ENCODE results near the gene MRPL38.
A peak's percentile ranks its signal among the peaks of the same experiment; 100 is the strongest.

The MRPL38 gene

GRCh38 chr17:75898791-75899190 is 5.9 kb downstream of the MRPL38 start:
- Histone ChIP-seq H3K4me3 (ENCODE audit: severe bottlenecking) (no peak overlapping the region), H3K4me1 (ENCODE audit: insufficient read depth, poor library complexity, severe bottlenecking) (peaks cover 11% of the 10 kb centered on the region), H3K27ac (ENCODE audit: poor library complexity, severe bottlenecking) (no peak overlapping the region), H3K9me3 (ENCODE audit: severe bottlenecking) (no peaks in the 10 kb centered on the region), H3K27me3 (ENCODE audit: insufficient read depth, poor library complexity, severe bottlenecking) (no peaks in the 10 kb centered on the region), H3K36me3 (ENCODE audit: low read depth) (peaks cover 54% of the 10 kb centered on the region)
- no peak for TF ChIP-seq CTCF (IDR thresholded peaks at IDR 0.05; ENCODE audit: poor library complexity, severe bottlenecking)
- ATAC-seq (ENCODE audit: low read depth) = no peak
- no peak for DNase-seq (ENCODE audit: low spot score)

GRCh38 chr17:75898065-75898464 is 6.6 kb downstream of the MRPL38 start:
- H3K4me1 ChIP-seq (ENCODE audit: insufficient read depth, poor library complexity, severe bottlenecking) = peaks cover 9% of the 10 kb centered on the region
- no peak for TF ChIP-seq CTCF (IDR thresholded peaks at IDR 0.05; ENCODE audit: poor library complexity, severe bottlenecking)
- no peak overlapping the region for H3K4me3 ChIP-seq (ENCODE audit: severe bottlenecking)
- no peak for ATAC-seq (ENCODE audit: low read depth)
- H3K27me3 ChIP-seq (ENCODE audit: insufficient read depth, poor library complexity, severe bottlenecking) = no peaks in the 10 kb centered on the region
- no peak for DNase-seq (ENCODE audit: low spot score)
- H3K27ac ChIP-seq (ENCODE audit: poor library complexity, severe bottlenecking) = no peak overlapping the region
- no peaks in the 10 kb centered on the region for H3K9me3 ChIP-seq (ENCODE audit: severe bottlenecking)
- peaks cover 49% of the 10 kb centered on the region for H3K36me3 ChIP-seq (ENCODE audit: low read depth)

GRCh38 chr17:75897160-75898019 is 7.3 kb downstream of the MRPL38 start:
- peak; percentile 66 for DNase-seq (ENCODE audit: low spot score)
- ATAC-seq (ENCODE audit: low read depth) = no peak
- peak overlapping the region; percentile 81 for H3K4me3 ChIP-seq (ENCODE audit: severe bottlenecking)
- TF ChIP-seq CTCF (IDR thresholded peaks at IDR 0.05; ENCODE audit: poor library complexity, severe bottlenecking) = no peak
- H3K4me1 ChIP-seq (ENCODE audit: insufficient read depth, poor library complexity, severe bottlenecking) = peaks cover 9% of the 10 kb centered on the region
- H3K27me3 ChIP-seq (ENCODE audit: insufficient read depth, poor library complexity, severe bottlenecking) = no peaks in the 10 kb centered on the region
- H3K36me3 ChIP-seq (ENCODE audit: low read depth) = peaks cover 43% of the 10 kb centered on the region
- peak overlapping the region; percentile 76 for H3K27ac ChIP-seq (ENCODE audit: poor library complexity, severe bottlenecking)
- no peaks in the 10 kb centered on the region for H3K9me3 ChIP-seq (ENCODE audit: severe bottlenecking)

GRCh38 chr17:75896415-75897159 is 8.1 kb downstream of the MRPL38 start, which contains the start of gene TRIM65:
Gene TRIM65, minus strand, starts transcription at chr17:75896951. Its CDS starts 14 bp downstream, at chr17:75896937.
- Histone ChIP-seq H3K27me3 (ENCODE audit: insufficient read depth, poor library complexity, severe bottlenecking) (no peaks in the 10 kb centered on the region), H3K9me3 (ENCODE audit: severe bottlenecking) (no peaks in the 10 kb centered on the region), H3K4me1 (ENCODE audit: insufficient read depth, poor library complexity, severe bottlenecking) (peaks cover 9% of the 10 kb centered on the region), H3K27ac (ENCODE audit: poor library complexity, severe bottlenecking) (peak within 1 kb of the TSS; percentile 76), H3K4me3 (ENCODE audit: severe bottlenecking) (peak within 1 kb of the TSS; percentile 81), H3K36me3 (ENCODE audit: low read depth) (peaks cover 38% of the 10 kb centered on the region)
- DNase-seq (ENCODE audit: low spot score) (peak; percentile 83), ATAC-seq (ENCODE audit: low read depth) (peak; percentile 66)
- TF ChIP-seq CTCF (IDR thresholded peaks at IDR 0.05; ENCODE audit: poor library complexity, severe bottlenecking) = peak; percentile 74
